HepG2 (cell line): ENCODE data around the gene EPDR1. TPM values are rescaled to one million over a fixed set of nuclear protein-coding genes. Genes with fewer than 3 reads are reported as not detected.

Experiments
- HES4 ChIP-seq: sonication (generic); formaldehyde crosslinking; IDR thresholded peaks from 2 replicates; pipeline ENCODE4 v1.9.0; 2021; ENCODE audit warnings: mild to moderate bottlenecking, missing genetic modification reagents, borderline replicate concordance
- HHEX ChIP-seq: IDR thresholded peaks from 2 replicates; pipeline ENCODE4 v1.6.1; 2016; ENCODE audit warnings: control low read depth
- JUNB ChIP-seq: sonication (generic); formaldehyde crosslinking; IDR thresholded peaks from 2 replicates; pipeline ENCODE4 v1.8.0; 2022; ENCODE audit warnings: missing genetic modification reagents, mild to moderate bottlenecking, borderline replicate concordance
- NCOR1 ChIP-seq: fragments of 200-600 bp; sonication (generic); IDR thresholded peaks from 2 replicates; pipeline ENCODE4 v1.7.0; 2017; ENCODE audit warnings: antibody characterized with exemption, low read length, borderline replicate concordance
- SOX13 ChIP-seq, 3 experiments: fragments of 450-650 bp in 1 of 3; sonication (generic) in 1 of 3; formaldehyde crosslinking in 1 of 3; IDR thresholded peaks in 2 of 3; conservative IDR thresholded peaks in 1 of 3; 2 replicates each; pipeline versions ENCODE4 v1.5.0 to v1.6.1; 2016 to 2020; ENCODE audit warnings: antibody characterized with exemption in 1 of 3, mild to moderate bottlenecking in 1 of 3, missing compliant biosample characterization in 1 of 3, missing genetic modification reagents in 1 of 3, moderate library complexity in 1 of 3
- TCF12 ChIP-seq, 2 experiments: fragments of 450-650 bp in 1 of 2; sonication (generic) in 1 of 2; formaldehyde crosslinking in 1 of 2; IDR thresholded peaks; 2 replicates each; pipeline versions ENCODE4 v1.6.1 to v1.8.0; 2017 to 2022; ENCODE audit warnings: antibody characterized with exemption in 1 of 2, mild to moderate bottlenecking in 1 of 2, missing genetic modification reagents in 1 of 2, moderate library complexity in 1 of 2
- TOE1 ChIP-seq: sonication (generic); formaldehyde crosslinking; IDR thresholded peaks from 2 replicates; pipeline ENCODE4 v1.4.0; 2020; ENCODE audit warnings: mild to moderate bottlenecking, missing genetic modification reagents
- ZNF124 ChIP-seq: sonication (generic); formaldehyde crosslinking; IDR thresholded peaks from 2 replicates; pipeline ENCODE4 v1.4.0; 2020; ENCODE audit warnings: missing genetic modification reagents
- ZNF143 ChIP-seq: sonication (generic); formaldehyde crosslinking; IDR thresholded peaks from 2 replicates; pipeline ENCODE4 v1.4.0; 2020; ENCODE audit warnings: missing genetic modification reagents
- ZNF335 ChIP-seq: sonication (generic); formaldehyde crosslinking; IDR thresholded peaks from 2 replicates; pipeline ENCODE4 v1.4.0; 2020; ENCODE audit warnings: missing genetic modification reagents
- ZNF749 ChIP-seq: sonication (generic); formaldehyde crosslinking; IDR thresholded peaks from 2 replicates; pipeline ENCODE4 v1.8.0; 2022; ENCODE audit warnings: mild to moderate bottlenecking, missing genetic modification reagents, moderate library complexity, borderline replicate concordance
- ZSCAN25 ChIP-seq: sonication (generic); formaldehyde crosslinking; IDR thresholded peaks from 2 replicates; pipeline ENCODE4 v1.8.0; 2022; ENCODE audit warnings: mild to moderate bottlenecking, missing genetic modification reagents
- polyA plus RNA-seq, 8 experiments: library from polyadenylated mRNA; depleted of rRNA in 3 of 8; stranded (reverse) in 7 of 8; unstranded in 1 of 8; fragments of >200 nt; fragmentation: Illumina TruSeq in 4 of 8; extraction: Trizol in 4 of 8; gene quantifications; 2 replicates each; pipeline versions ENCODE4 v1.2.1 to v1.2.3, GENCODE V29; 2011 to 2016; ENCODE audit warnings: low read depth in 4 of 8, missing spikeins in 1 of 8, mixed read lengths in 1 of 8; ENCODE audit not compliant: insufficient read depth in 1 of 8
- total RNA-seq, 5 experiments: library from RNA; depleted of rRNA; stranded (reverse); fragments of >200 nt; fragmentation: Illumina TruSeq; extraction: Trizol; gene quantifications; 2 replicates each; pipeline ENCODE4 v1.2.3, GENCODE V29; 2016; ENCODE audit warnings: low read depth in 1 of 5
- TF ChIP-seq, protein P1 (sequence below): sonication (generic); formaldehyde crosslinking; IDR thresholded peaks from 2 replicates; pipeline ENCODE4 v1.5.0; 2020; ENCODE audit warnings: mild to moderate bottlenecking, missing genetic modification reagents, borderline replicate concordance
- TF ChIP-seq, protein P2 (sequence below): IDR thresholded peaks from 2 replicates; pipeline ENCODE4 v1.6.1; 2016; ENCODE audit warnings: missing compliant biosample characterization, missing genetic modification reagents, borderline replicate concordance
- TF ChIP-seq, protein P3 (sequence below): sonication (generic); formaldehyde crosslinking; IDR thresholded peaks from 2 replicates; pipeline ENCODE4 v1.4.0; 2020; ENCODE audit warnings: missing genetic modification reagents, borderline replicate concordance
- TF ChIP-seq, protein P4 (sequence below): sonication (generic); formaldehyde crosslinking; IDR thresholded peaks from 2 replicates; pipeline ENCODE4 v1.4.0; 2020; ENCODE audit warnings: missing genetic modification reagents

EPDR1 gene
- total and polyA plus RNA-seq, 2 of the 13 experiments (the other 11 are each of a cell fraction or from before 2014, with no cell fraction given): 38.3 to 50.2 TPM

DNA sequence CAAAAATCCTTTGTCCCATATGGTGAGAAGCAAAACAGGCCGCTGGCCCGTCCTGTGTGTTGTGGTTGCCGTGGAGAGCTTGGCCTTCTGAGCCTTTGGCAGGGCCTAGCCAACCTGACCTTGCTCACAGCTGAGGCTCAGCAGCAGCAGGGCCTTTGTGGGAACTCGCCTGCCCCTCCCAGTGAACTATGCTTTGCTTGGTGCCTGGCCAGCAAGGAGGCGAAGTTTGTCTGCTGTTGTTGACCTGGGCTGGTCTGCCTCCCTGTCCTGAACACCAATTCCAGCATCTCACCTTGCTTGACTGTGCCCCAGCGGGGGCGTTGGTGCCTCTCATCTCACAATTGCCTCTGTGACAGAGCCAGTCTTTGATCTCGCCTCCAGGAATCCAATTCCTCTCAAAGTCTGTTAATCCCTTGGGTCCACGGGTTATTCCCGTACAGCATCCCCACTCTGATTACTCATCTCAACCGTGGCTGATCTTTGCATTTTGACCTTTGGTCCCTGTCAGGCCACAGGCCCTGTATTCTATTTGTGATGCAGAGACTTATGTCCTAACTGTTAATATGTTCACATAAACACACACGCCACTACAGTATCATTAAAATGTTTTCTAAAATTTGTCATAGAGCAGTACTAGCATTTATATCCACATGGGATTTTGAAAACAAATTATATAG is 22.6 kb downstream of the EPDR1 start (continued):
- TF ChIP-seq, protein P1, sequence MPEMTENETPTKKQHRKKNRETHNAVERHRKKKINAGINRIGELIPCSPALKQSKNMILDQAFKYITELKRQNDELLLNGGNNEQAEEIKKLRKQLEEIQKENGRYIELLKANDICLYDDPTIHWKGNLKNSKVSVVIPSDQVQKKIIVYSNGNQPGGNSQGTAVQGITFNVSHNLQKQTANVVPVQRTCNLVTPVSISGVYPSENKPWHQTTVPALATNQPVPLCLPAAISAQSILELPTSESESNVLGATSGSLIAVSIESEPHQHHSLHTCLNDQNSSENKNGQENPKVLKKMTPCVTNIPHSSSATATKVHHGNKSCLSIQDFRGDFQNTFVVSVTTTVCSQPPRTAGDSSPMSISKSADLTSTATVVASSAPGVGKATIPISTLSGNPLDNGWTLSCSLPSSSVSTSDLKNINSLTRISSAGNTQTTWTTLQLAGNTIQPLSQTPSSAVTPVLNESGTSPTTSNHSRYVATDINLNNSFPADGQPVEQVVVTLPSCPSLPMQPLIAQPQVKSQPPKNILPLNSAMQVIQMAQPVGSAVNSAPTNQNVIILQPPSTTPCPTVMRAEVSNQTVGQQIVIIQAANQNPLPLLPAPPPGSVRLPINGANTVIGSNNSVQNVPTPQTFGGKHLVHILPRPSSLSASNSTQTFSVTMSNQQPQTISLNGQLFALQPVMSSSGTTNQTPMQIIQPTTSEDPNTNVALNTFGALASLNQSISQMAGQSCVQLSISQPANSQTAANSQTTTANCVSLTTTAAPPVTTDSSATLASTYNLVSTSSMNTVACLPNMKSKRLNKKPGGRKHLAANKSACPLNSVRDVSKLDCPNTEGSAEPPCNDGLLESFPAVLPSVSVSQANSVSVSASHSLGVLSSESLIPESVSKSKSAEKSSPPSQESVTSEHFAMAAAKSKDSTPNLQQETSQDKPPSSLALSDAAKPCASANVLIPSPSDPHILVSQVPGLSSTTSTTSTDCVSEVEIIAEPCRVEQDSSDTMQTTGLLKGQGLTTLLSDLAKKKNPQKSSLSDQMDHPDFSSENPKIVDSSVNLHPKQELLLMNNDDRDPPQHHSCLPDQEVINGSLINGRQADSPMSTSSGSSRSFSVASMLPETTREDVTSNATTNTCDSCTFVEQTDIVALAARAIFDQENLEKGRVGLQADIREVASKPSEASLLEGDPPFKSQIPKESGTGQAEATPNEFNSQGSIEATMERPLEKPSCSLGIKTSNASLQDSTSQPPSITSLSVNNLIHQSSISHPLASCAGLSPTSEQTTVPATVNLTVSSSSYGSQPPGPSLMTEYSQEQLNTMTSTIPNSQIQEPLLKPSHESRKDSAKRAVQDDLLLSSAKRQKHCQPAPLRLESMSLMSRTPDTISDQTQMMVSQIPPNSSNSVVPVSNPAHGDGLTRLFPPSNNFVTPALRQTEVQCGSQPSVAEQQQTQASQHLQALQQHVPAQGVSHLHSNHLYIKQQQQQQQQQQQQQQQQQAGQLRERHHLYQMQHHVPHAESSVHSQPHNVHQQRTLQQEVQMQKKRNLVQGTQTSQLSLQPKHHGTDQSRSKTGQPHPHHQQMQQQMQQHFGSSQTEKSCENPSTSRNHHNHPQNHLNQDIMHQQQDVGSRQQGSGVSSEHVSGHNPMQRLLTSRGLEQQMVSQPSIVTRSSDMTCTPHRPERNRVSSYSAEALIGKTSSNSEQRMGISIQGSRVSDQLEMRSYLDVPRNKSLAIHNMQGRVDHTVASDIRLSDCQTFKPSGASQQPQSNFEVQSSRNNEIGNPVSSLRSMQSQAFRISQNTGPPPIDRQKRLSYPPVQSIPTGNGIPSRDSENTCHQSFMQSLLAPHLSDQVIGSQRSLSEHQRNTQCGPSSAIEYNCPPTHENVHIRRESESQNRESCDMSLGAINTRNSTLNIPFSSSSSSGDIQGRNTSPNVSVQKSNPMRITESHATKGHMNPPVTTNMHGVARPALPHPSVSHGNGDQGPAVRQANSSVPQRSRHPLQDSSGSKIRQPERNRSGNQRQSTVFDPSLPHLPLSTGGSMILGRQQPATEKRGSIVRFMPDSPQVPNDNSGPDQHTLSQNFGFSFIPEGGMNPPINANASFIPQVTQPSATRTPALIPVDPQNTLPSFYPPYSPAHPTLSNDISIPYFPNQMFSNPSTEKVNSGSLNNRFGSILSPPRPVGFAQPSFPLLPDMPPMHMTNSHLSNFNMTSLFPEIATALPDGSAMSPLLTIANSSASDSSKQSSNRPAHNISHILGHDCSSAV (CRISPR knock-in tag): no peak
- TF ChIP-seq NCOR1 (peak; percentile 99), ZSCAN25 (CRISPR knock-in tag) (peak; percentile 75; the same call in 1 of the 2 replicates), ZNF143 (CRISPR knock-in tag) (no peak), JUNB (CRISPR knock-in tag) (peak; percentile 83; the same call in 1 of the 2 replicates), HHEX (CRISPR knock-in tag) (peak; percentile 78), TOE1 (no peak), HES4 (no peak), ZNF124 (CRISPR knock-in tag) (peak; percentile 83; the same call in 1 of the 2 replicates), TCF12 (IDR thresholded peaks at IDR 0.05) (no peak), TCF12 (CRISPR knock-in tag; IDR thresholded peaks at IDR 0.05) (peak; percentile 60; the same call in 1 of the 2 replicates), SOX13 (IDR thresholded peaks at IDR 0.05) (peak; percentile 93), SOX13 (CRISPR knock-in tag; conservative IDR thresholded peaks at IDR 0.05 in 1 of 2, IDR thresholded peaks at IDR 0.05 in 1 of 2) (peak in 1 of 2 experiments; percentile 98; a peak in 2 of 4 replicates), ZNF749 (CRISPR knock-in tag) (peak; percentile 83; the same call in 1 of the 2 replicates), ZNF335 (CRISPR knock-in tag) (peak; percentile 36; the same call in 1 of the 2 replicates)
- TF ChIP-seq, protein P2, sequence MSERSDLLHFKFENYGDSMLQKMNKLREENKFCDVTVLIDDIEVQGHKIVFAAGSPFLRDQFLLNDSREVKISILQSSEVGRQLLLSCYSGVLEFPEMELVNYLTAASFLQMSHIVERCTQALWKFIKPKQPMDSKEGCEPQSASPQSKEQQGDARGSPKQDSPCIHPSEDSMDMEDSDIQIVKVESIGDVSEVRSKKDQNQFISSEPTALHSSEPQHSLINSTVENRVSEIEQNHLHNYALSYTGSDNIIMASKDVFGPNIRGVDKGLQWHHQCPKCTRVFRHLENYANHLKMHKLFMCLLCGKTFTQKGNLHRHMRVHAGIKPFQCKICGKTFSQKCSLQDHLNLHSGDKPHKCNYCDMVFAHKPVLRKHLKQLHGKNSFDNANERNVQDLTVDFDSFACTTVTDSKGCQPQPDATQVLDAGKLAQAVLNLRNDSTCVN (CRISPR knock-in tag): peak; percentile 49
- TF ChIP-seq, protein P3, sequence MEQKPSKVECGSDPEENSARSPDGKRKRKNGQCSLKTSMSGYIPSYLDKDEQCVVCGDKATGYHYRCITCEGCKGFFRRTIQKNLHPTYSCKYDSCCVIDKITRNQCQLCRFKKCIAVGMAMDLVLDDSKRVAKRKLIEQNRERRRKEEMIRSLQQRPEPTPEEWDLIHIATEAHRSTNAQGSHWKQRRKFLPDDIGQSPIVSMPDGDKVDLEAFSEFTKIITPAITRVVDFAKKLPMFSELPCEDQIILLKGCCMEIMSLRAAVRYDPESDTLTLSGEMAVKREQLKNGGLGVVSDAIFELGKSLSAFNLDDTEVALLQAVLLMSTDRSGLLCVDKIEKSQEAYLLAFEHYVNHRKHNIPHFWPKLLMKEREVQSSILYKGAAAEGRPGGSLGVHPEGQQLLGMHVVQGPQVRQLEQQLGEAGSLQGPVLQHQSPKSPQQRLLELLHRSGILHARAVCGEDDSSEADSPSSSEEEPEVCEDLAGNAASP (CRISPR knock-in tag): peak; percentile 98
- TF ChIP-seq, protein P4, sequence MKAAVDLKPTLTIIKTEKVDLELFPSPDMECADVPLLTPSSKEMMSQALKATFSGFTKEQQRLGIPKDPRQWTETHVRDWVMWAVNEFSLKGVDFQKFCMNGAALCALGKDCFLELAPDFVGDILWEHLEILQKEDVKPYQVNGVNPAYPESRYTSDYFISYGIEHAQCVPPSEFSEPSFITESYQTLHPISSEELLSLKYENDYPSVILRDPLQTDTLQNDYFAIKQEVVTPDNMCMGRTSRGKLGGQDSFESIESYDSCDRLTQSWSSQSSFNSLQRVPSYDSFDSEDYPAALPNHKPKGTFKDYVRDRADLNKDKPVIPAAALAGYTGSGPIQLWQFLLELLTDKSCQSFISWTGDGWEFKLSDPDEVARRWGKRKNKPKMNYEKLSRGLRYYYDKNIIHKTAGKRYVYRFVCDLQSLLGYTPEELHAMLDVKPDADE (CRISPR knock-in tag): no peak
